Epithelial cell of proximal tubule (primary cell): ENCODE measurements around the gene MAT2A. TPM values are rescaled to one million over a fixed set of nuclear protein-coding genes. Genes with fewer than 3 reads are reported as not detected.

Source experiments
- DNase-seq: peaks from one replicate; pipeline ENCODE4 v3.0.0-alpha.2; 2011; ENCODE audit warnings: low read depth
- H3K4me3 ChIP-seq: 2 replicates; pipeline ENCODE4 v1.5.1; 2011; ENCODE audit warnings: low read depth, mild to moderate bottlenecking, low read length
- CTCF ChIP-seq: conservative IDR thresholded peaks from 2 replicates; pipeline ENCODE4 v1.5.1; 2012; ENCODE audit warnings: low read depth, mild to moderate bottlenecking, low read length
- total RNA-seq: library from RNA; depleted of rRNA; stranded (reverse); fragments of >200 nt; gene quantifications from 2 replicates; pipeline ENCODE4 v1.2.3, GENCODE V29; 2015

MAT2A gene
- total RNA-seq, 1 donor from 2014 or later: 64.6 TPM

- no peak overlapping the region for H3K4me3 ChIP-seq
- DNase-seq: no peak
- TF ChIP-seq CTCF: no peak
Measured at GRCh38 chr2:85514323-85514722, 24.6 kb upstream of the MAT2A start.

- DNase-seq: no peak
- no peak for TF ChIP-seq CTCF
- no peak overlapping the region for H3K4me3 ChIP-seq
Measured at GRCh38 chr2:85516653-85517389, 22.1 kb upstream of the MAT2A start.

- no peak overlapping the region for H3K4me3 ChIP-seq
- TF ChIP-seq CTCF: no peak
- no peak for DNase-seq
Measured at GRCh38 chr2:85522090-85522647, 16.8 kb upstream of the MAT2A start.

- no peak overlapping the region for H3K4me3 ChIP-seq
- no peak for DNase-seq
- TF ChIP-seq CTCF: no peak
Measured at GRCh38 chr2:85523062-85523902, 15.7 kb upstream of the MAT2A start.

- DNase-seq: no peak
- TF ChIP-seq CTCF: no peak
- no peak overlapping the region for H3K4me3 ChIP-seq
Measured at GRCh38 chr2:85523903-85524335, 15.0 kb upstream of the MAT2A start.

GRCh38 chr2:85524336-85524908, 14.5 kb upstream of the MAT2A start:
- TF ChIP-seq CTCF: no peak
- H3K4me3 ChIP-seq: no peak overlapping the region
- no peak for DNase-seq
